WTC11 (cell line): ENCODE data around the gene REEP3. TPM values are rescaled to one million over a fixed set of nuclear protein-coding genes. Genes with fewer than 3 reads are reported as not detected.

Experiments
- ATAC-seq: fragments of 200-7000 bp; cut with Tn5 transposase; 2 replicates; pipeline ENCODE4 v1.10.0; 2021; ENCODE audit warnings: mild to moderate bottlenecking, moderate library complexity
- CTCF ChIA-PET: fragments of 300-600 bp; sonication (Branson Sonifier 250); formaldehyde crosslinking; loops from one replicate; lab custom pipeline; 2021; ENCODE audit warnings: antibody characterized with exemption; lab: Charles Lee
- POLR2A ChIA-PET: fragments of 350-600 bp; sonication (Branson Sonifier 250); formaldehyde crosslinking; loops from one replicate; lab custom pipeline; 2021; ENCODE audit warnings: antibody characterized with exemption; lab: Charles Lee
- DNase-seq: peaks from one replicate; pipeline ENCODE4 v3.0.0; 2021; ENCODE audit warnings: low spot score
- H3K27ac Mint-ChIP-seq: 2 replicates; pipeline ENCODE4 v1.8.0; 2021; ENCODE audit warnings: mixed read lengths
- H3K27me3 Mint-ChIP-seq: 2 replicates; pipeline ENCODE4 v1.8.0; 2021; ENCODE audit warnings: low read depth, mild to moderate bottlenecking, moderate library complexity, mixed read lengths
- H3K36me3 Mint-ChIP-seq: 2 replicates; pipeline ENCODE4 v1.8.0; 2021; ENCODE audit warnings: mixed read lengths
- H3K4me1 Mint-ChIP-seq: 2 replicates; pipeline ENCODE4 v1.8.0; 2022; ENCODE audit warnings: mixed read lengths
- H3K4me3 Mint-ChIP-seq: 2 replicates; pipeline ENCODE4 v1.8.0; 2021; ENCODE audit warnings: mild to moderate bottlenecking, moderate library complexity, mixed read lengths
- H3K9me3 Mint-ChIP-seq: 2 replicates; pipeline ENCODE4 v1.8.0; 2021; ENCODE audit warnings: mixed read lengths
- CBFB ChIP-seq: sonication (generic); formaldehyde crosslinking; IDR thresholded peaks from 2 replicates; pipeline ENCODE4 v1.8.1; 2022; ENCODE audit warnings: mild to moderate bottlenecking, low read depth, missing genetic modification reagents
- CREB1 ChIP-seq: sonication (generic); formaldehyde crosslinking; IDR thresholded peaks from 2 replicates; pipeline ENCODE4 v1.8.0; 2023; ENCODE audit warnings: mild to moderate bottlenecking, missing genetic modification reagents
- ELF4 ChIP-seq: sonication (generic); formaldehyde crosslinking; IDR thresholded peaks from 2 replicates; pipeline ENCODE4 v1.8.1; 2022; ENCODE audit warnings: low read depth, mild to moderate bottlenecking, moderate library complexity, missing genetic modification reagents
- FOXP1 ChIP-seq: sonication (generic); formaldehyde crosslinking; IDR thresholded peaks from 2 replicates; pipeline ENCODE4 v1.8.0; 2022; ENCODE audit warnings: missing genetic modification reagents, mild to moderate bottlenecking, moderate library complexity, borderline replicate concordance
- GABPB1 ChIP-seq: sonication (generic); formaldehyde crosslinking; IDR thresholded peaks from 2 replicates; pipeline ENCODE4 v1.8.1; 2023; ENCODE audit warnings: mild to moderate bottlenecking, missing genetic modification reagents
- JUN ChIP-seq: sonication (generic); formaldehyde crosslinking; IDR thresholded peaks from 2 replicates; pipeline ENCODE4 v1.8.0; 2023; ENCODE audit warnings: mild to moderate bottlenecking, missing genetic modification reagents
- OVOL2 ChIP-seq: fragments of 250-450 bp; sonication (Bioruptor Pico); IDR thresholded peaks from 2 replicates; pipeline ENCODE4 v1.9.0; 2021; ENCODE audit warnings: mild to moderate bottlenecking, borderline replicate concordance
- PRRX2 ChIP-seq: fragments of 250-450 bp; sonication (Bioruptor Pico); IDR thresholded peaks from 2 replicates; pipeline ENCODE4 v1.8.0; 2021; ENCODE audit warnings: mild to moderate bottlenecking
- ZNF263 ChIP-seq: sonication (generic); formaldehyde crosslinking; IDR thresholded peaks from 2 replicates; pipeline ENCODE4 v1.8.1; 2022; ENCODE audit warnings: low read depth, mild to moderate bottlenecking, moderate library complexity, missing genetic modification reagents
- ZNF416 ChIP-seq: fragments of 250-450 bp; sonication (Bioruptor Pico); IDR thresholded peaks from 2 replicates; pipeline ENCODE4 v1.9.0; 2021; ENCODE audit warnings: mild to moderate bottlenecking, inconsistent platforms
- total RNA-seq: library from RNA; stranded (reverse); gene quantifications from 3 replicates; pipeline ENCODE4 v1.2.3, GENCODE V29; 2021
- TF ChIP-seq, protein P1 (sequence below): sonication (generic); formaldehyde crosslinking; IDR thresholded peaks from 2 replicates; pipeline ENCODE4 v1.8.0; 2022; ENCODE audit warnings: missing genetic modification reagents
- TF ChIP-seq, protein P2 (sequence below): sonication (generic); formaldehyde crosslinking; IDR thresholded peaks from 2 replicates; pipeline ENCODE4 v1.8.0; 2023; ENCODE audit warnings: missing genetic modification reagents
- TF ChIP-seq, protein P3 (sequence below): fragments of 250-450 bp; sonication (Bioruptor Pico); IDR thresholded peaks from 2 replicates; pipeline ENCODE4 v1.9.0; 2021; ENCODE audit warnings: mild to moderate bottlenecking, borderline replicate concordance
- TF ChIP-seq, protein P4 (sequence below): sonication (generic); formaldehyde crosslinking; IDR thresholded peaks from 2 replicates; pipeline ENCODE4 v1.8.1; 2023; ENCODE audit warnings: mild to moderate bottlenecking, missing genetic modification reagents, moderate library complexity
- TF ChIP-seq, protein P5 (sequence below): fragments of 250-450 bp; sonication (Bioruptor Pico); IDR thresholded peaks from 2 replicates; pipeline ENCODE4 v1.9.0; 2021; ENCODE audit warnings: mild to moderate bottlenecking
- TF ChIP-seq, protein P6 (sequence below): sonication (generic); formaldehyde crosslinking; IDR thresholded peaks from 2 replicates; pipeline ENCODE4 v1.8.1; 2022; ENCODE audit warnings: mild to moderate bottlenecking, missing genetic modification reagents, moderate library complexity, borderline replicate concordance
- TF ChIP-seq, protein P7 (sequence below): sonication (generic); formaldehyde crosslinking; IDR thresholded peaks from 2 replicates; pipeline ENCODE4 v1.8.0; 2022; ENCODE audit warnings: mild to moderate bottlenecking, missing genetic modification reagents

Gene REEP3
- total RNA-seq, 1 experiment from 2014 or later = 18.5 TPM

DNA sequence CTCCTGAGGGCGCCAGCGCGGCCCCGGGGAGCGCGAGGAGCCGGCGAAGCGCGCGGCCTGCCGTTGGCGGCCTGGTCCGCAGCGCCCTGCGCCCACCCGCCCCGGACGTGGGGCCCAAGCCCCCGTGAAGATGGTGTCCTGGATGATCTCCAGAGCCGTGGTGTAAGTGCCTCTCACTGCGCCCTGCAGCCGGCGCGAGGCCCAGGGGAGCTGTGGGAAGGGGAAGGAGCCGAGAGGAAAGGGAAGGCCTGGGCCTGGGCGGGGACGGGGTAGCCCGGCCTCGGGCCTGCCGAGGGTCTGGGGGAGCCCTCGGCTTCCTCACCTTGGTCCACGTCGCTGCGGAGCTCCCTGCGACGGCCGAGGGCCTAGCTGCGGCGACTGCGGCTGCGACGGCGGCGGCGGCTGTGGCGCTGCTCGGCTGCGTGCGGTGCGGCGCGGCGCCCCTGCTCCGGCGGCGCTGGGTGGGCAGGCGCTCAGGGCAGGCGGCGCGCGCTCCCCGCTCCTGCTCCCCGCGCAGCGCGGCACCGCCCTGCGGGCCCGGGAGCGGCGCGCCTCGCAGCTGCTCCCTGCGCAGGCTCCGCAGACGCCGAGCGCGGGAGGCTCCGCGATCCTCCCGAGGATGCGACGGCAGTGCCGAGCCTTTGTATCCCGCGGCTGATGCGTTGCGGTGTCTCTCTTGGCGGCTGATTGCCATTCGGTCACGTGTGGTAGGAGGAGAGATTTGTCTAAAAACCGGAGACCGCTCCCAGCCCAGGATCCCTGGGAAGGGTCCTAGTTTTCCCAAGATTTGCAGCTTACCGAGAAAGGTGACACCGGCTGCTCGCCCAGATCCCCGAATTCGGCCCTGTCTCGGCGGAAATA lies 445 bp downstream of the REEP3 start (continued):
- TF ChIP-seq, protein P1, sequence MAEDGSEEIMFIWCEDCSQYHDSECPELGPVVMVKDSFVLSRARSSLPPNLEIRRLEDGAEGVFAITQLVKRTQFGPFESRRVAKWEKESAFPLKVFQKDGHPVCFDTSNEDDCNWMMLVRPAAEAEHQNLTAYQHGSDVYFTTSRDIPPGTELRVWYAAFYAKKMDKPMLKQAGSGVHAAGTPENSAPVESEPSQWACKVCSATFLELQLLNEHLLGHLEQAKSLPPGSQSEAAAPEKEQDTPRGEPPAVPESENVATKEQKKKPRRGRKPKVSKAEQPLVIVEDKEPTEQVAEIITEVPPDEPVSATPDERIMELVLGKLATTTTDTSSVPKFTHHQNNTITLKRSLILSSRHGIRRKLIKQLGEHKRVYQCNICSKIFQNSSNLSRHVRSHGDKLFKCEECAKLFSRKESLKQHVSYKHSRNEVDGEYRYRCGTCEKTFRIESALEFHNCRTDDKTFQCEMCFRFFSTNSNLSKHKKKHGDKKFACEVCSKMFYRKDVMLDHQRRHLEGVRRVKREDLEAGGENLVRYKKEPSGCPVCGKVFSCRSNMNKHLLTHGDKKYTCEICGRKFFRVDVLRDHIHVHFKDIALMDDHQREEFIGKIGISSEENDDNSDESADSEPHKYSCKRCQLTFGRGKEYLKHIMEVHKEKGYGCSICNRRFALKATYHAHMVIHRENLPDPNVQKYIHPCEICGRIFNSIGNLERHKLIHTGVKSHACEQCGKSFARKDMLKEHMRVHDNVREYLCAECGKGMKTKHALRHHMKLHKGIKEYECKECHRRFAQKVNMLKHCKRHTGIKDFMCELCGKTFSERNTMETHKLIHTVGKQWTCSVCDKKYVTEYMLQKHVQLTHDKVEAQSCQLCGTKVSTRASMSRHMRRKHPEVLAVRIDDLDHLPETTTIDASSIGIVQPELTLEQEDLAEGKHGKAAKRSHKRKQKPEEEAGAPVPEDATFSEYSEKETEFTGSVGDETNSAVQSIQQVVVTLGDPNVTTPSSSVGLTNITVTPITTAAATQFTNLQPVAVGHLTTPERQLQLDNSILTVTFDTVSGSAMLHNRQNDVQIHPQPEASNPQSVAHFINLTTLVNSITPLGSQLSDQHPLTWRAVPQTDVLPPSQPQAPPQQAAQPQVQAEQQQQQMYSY (CRISPR knock-in tag) = peak; percentile 96
- TF ChIP-seq FOXP1 (CRISPR knock-in tag) = no peak
- TF ChIP-seq, protein P2, sequence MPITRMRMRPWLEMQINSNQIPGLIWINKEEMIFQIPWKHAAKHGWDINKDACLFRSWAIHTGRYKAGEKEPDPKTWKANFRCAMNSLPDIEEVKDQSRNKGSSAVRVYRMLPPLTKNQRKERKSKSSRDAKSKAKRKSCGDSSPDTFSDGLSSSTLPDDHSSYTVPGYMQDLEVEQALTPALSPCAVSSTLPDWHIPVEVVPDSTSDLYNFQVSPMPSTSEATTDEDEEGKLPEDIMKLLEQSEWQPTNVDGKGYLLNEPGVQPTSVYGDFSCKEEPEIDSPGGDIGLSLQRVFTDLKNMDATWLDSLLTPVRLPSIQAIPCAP = no peak

DNA sequence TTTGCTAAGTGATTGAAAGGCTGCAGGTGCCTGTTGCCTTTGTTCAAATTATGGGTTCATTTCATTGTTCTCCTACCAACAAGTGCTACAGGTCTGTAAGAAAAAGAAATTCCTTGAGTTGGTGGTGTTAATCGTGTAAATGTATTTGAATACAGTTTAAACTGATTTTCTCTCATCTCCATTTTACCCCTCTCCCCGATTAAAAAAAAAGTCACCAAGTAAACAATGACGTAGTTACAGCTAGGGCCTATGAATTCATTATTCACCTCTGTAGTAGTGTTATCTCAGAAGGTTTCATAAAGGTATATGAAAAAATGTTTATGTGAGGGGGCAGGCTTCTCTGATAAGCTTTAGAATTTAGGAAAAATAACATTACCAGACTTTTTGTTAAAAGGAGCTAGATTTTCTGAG lies 1.1 kb downstream of the REEP3 start:
- no peak for ATAC-seq
- TF ChIP-seq CBFB (CRISPR knock-in tag) = no peak
- TF ChIP-seq, protein P3, sequence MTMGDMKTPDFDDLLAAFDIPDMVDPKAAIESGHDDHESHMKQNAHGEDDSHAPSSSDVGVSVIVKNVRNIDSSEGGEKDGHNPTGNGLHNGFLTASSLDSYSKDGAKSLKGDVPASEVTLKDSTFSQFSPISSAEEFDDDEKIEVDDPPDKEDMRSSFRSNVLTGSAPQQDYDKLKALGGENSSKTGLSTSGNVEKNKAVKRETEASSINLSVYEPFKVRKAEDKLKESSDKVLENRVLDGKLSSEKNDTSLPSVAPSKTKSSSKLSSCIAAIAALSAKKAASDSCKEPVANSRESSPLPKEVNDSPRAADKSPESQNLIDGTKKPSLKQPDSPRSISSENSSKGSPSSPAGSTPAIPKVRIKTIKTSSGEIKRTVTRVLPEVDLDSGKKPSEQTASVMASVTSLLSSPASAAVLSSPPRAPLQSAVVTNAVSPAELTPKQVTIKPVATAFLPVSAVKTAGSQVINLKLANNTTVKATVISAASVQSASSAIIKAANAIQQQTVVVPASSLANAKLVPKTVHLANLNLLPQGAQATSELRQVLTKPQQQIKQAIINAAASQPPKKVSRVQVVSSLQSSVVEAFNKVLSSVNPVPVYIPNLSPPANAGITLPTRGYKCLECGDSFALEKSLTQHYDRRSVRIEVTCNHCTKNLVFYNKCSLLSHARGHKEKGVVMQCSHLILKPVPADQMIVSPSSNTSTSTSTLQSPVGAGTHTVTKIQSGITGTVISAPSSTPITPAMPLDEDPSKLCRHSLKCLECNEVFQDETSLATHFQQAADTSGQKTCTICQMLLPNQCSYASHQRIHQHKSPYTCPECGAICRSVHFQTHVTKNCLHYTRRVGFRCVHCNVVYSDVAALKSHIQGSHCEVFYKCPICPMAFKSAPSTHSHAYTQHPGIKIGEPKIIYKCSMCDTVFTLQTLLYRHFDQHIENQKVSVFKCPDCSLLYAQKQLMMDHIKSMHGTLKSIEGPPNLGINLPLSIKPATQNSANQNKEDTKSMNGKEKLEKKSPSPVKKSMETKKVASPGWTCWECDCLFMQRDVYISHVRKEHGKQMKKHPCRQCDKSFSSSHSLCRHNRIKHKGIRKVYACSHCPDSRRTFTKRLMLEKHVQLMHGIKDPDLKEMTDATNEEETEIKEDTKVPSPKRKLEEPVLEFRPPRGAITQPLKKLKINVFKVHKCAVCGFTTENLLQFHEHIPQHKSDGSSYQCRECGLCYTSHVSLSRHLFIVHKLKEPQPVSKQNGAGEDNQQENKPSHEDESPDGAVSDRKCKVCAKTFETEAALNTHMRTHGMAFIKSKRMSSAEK (CRISPR knock-in tag) = no peak
- no peak for TF ChIP-seq JUN
- TF ChIP-seq OVOL2 (CRISPR knock-in tag) = no peak
- TF ChIP-seq ELF4 (CRISPR knock-in tag) = no peak
- no peak for TF ChIP-seq ZNF416
- TF ChIP-seq, protein P4, sequence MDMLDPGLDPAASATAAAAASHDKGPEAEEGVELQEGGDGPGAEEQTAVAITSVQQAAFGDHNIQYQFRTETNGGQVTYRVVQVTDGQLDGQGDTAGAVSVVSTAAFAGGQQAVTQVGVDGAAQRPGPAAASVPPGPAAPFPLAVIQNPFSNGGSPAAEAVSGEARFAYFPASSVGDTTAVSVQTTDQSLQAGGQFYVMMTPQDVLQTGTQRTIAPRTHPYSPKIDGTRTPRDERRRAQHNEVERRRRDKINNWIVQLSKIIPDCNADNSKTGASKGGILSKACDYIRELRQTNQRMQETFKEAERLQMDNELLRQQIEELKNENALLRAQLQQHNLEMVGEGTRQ = no peak
- TF ChIP-seq PRRX2 (CRISPR knock-in tag) = no peak
- no peak for TF ChIP-seq ZNF263 (CRISPR knock-in tag)
- no peak for TF ChIP-seq GABPB1
- TF ChIP-seq, protein P5, sequence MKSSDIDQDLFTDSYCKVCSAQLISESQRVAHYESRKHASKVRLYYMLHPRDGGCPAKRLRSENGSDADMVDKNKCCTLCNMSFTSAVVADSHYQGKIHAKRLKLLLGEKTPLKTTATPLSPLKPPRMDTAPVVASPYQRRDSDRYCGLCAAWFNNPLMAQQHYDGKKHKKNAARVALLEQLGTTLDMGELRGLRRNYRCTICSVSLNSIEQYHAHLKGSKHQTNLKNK (CRISPR knock-in tag) = no peak
- TF ChIP-seq, protein P6, sequence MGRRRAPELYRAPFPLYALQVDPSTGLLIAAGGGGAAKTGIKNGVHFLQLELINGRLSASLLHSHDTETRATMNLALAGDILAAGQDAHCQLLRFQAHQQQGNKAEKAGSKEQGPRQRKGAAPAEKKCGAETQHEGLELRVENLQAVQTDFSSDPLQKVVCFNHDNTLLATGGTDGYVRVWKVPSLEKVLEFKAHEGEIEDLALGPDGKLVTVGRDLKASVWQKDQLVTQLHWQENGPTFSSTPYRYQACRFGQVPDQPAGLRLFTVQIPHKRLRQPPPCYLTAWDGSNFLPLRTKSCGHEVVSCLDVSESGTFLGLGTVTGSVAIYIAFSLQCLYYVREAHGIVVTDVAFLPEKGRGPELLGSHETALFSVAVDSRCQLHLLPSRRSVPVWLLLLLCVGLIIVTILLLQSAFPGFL (CRISPR knock-in tag) = no peak
- TF ChIP-seq, protein P7, sequence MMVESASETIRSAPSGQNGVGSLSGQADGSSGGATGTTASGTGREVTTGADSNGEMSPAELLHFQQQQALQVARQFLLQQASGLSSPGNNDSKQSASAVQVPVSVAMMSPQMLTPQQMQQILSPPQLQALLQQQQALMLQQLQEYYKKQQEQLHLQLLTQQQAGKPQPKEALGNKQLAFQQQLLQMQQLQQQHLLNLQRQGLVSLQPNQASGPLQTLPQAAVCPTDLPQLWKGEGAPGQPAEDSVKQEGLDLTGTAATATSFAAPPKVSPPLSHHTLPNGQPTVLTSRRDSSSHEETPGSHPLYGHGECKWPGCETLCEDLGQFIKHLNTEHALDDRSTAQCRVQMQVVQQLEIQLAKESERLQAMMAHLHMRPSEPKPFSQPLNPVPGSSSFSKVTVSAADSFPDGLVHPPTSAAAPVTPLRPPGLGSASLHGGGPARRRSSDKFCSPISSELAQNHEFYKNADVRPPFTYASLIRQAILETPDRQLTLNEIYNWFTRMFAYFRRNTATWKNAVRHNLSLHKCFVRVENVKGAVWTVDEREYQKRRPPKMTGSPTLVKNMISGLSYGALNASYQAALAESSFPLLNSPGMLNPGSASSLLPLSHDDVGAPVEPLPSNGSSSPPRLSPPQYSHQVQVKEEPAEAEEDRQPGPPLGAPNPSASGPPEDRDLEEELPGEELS (CRISPR knock-in tag) = no peak
- no peak for TF ChIP-seq CREB1 (CRISPR knock-in tag)
- CTCF ChIA-PET = interaction anchor here (0.6 to 2.8 kb wide), 5 partner anchors 18 to 255 kb away, joined by 3 to 10 read pairs (median 3); no protein-coding TSS in a partner anchor
- no peaks in the 10 kb centered on the region for H3K27me3 Mint-ChIP-seq
- peak overlapping the region; percentile 98 for H3K27ac Mint-ChIP-seq
- no peaks in the 10 kb centered on the region for H3K9me3 Mint-ChIP-seq
- POLR2A ChIA-PET = interaction anchor here (0.7 to 3.9 kb wide), 3 partner anchors 52 to 254 kb away, joined by 3 to 31 read pairs (median 10); no protein-coding TSS in a partner anchor
- no peak for DNase-seq
- no peaks in the 10 kb centered on the region for H3K36me3 Mint-ChIP-seq
- H3K4me1 Mint-ChIP-seq = peaks cover 60% of the 10 kb centered on the region
- H3K4me3 Mint-ChIP-seq = peak overlapping the region; percentile 84
